ENCODE results near the gene KLK12. TPM values are rescaled to one million over a fixed set of nuclear protein-coding genes. Genes with fewer than 3 reads are reported as not detected.
"Not testable (repeated sequence)": the region's sequence is repeated elsewhere in the genome, so short reads cannot be mapped to it uniquely, and the experiment has no call there.

Gene KLK12
- total RNA-seq, 4 donors from 2014 or later = 1.4 to 4.7 TPM; not detected in 2

GRCh38 chr19:50994129-50994528 is 40.7 kb downstream of the KLK12 start:
- no peak overlapping the region for H3K4me3 ChIP-seq
- no peaks in the 10 kb centered on the region for H3K4me1 ChIP-seq
- no peaks in the 10 kb centered on the region for H3K36me3 ChIP-seq
- H3K9me3 ChIP-seq = no peaks in the 10 kb centered on the region
- H3K27me3 ChIP-seq = no peaks in the 10 kb centered on the region
- no peak for TF ChIP-seq CTCF (IDR thresholded peaks at IDR 0.05)
- DNase-seq = no peak
- no peak overlapping the region for H3K27ac ChIP-seq

GRCh38 chr19:50992666-50993035 is 42.2 kb downstream of the KLK12 start:
- no peak for TF ChIP-seq CTCF (IDR thresholded peaks at IDR 0.05)
- TF ChIP-seq POLR2A (IDR thresholded peaks at IDR 0.05) = no peak
- H3K9me3 ChIP-seq = no peaks in the 10 kb centered on the region
- no peaks in the 10 kb centered on the region for H3K4me1 ChIP-seq
- no peaks in the 10 kb centered on the region for H3K36me3 ChIP-seq
- no peak overlapping the region for H3K4me3 ChIP-seq
- DNase-seq = no peak
- H3K27me3 ChIP-seq = no peaks in the 10 kb centered on the region
- no peak overlapping the region for H3K27ac ChIP-seq

GRCh38 chr19:50984416-50984815 is 50.4 kb downstream of the KLK12 start:
- DNase-seq, H3K36me3 ChIP-seq, H3K27me3 ChIP-seq, H3K4me1 ChIP-seq, H3K27ac ChIP-seq, H3K9me3 ChIP-seq, H3K4me3 ChIP-seq: not testable (repeated sequence)

GRCh38 chr19:50983625-50984292 is 51.0 kb downstream of the KLK12 start, which contains the start of gene KLK7:
Gene KLK7 (minus strand): TSS chr19:50983917. CDS start chr19:50982399, 1,518 bp downstream.
- no peaks in the 10 kb centered on the region for H3K27me3 ChIP-seq

GRCh38 chr19:50982186-50982585 is 52.6 kb downstream of the KLK12 start:
- no peaks in the 10 kb centered on the region for H3K36me3 ChIP-seq
- no peaks in the 10 kb centered on the region for H3K4me1 ChIP-seq
- TF ChIP-seq POLR2A (IDR thresholded peaks at IDR 0.05) (no peak), CTCF (IDR thresholded peaks at IDR 0.05) (no peak)
- no peak overlapping the region for H3K4me3 ChIP-seq
- no peak overlapping the region for H3K27ac ChIP-seq
- no peak for DNase-seq
- H3K9me3 ChIP-seq = no peaks in the 10 kb centered on the region
- no peaks in the 10 kb centered on the region for H3K27me3 ChIP-seq

More at GRCh38 chr19:50983625-50984292, 51.0 kb downstream of the KLK12 start, which contains the start of gene KLK7:
- Histone ChIP-seq H3K9me3 (no peaks in the 10 kb centered on the region), H3K36me3 (no peaks in the 10 kb centered on the region), H3K4me3 (no peak within 1 kb of the TSS), H3K27ac (no peak within 1 kb of the TSS), H3K4me1 (no peaks in the 10 kb centered on the region)
- TF ChIP-seq CTCF (IDR thresholded peaks at IDR 0.05) (no peak), POLR2A (IDR thresholded peaks at IDR 0.05) (no peak)
- no peak for DNase-seq

GRCh38 chr19:50981587-50982146 is 53.1 kb downstream of the KLK12 start:
- TF ChIP-seq POLR2A (IDR thresholded peaks at IDR 0.05) = no peak
- no peak for TF ChIP-seq CTCF (IDR thresholded peaks at IDR 0.05)
- no peaks in the 10 kb centered on the region for H3K36me3 ChIP-seq
- no peaks in the 10 kb centered on the region for H3K4me1 ChIP-seq
- H3K27me3 ChIP-seq = no peaks in the 10 kb centered on the region
- H3K4me3 ChIP-seq = no peak overlapping the region
- H3K9me3 ChIP-seq = no peaks in the 10 kb centered on the region
- DNase-seq = no peak
- no peak overlapping the region for H3K27ac ChIP-seq
